ENCODE data around the gene IGF2BP1.

Gene IGF2BP1

DNA sequence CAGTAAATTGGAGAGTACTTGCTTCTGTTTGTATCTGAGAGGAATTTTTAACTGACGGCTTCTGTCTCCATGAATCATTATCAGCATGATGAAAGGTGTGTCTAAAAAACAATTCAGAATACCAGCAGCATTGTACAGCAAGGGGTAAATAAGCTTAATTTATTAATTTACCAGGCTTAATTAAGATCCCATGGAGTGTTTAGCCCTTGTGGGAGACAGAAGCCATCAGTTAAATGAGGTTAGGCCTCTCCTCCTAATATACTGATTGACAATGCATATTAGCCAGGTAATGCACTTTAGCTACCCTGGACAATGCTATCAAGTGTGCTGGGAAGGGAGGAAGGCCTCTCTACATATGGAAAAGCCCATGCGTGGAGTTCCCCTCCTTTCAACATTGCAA, 53.4 kb downstream of the IGF2BP1 start:
- Histone ChIP-seq H3K4me3 (replicated peaks; ENCODE audit: insufficient read depth, low read length) (no peak overlapping the region), H3K27me3 (ENCODE audit: insufficient read depth, poor library complexity, severe bottlenecking) (no peaks in the 10 kb centered on the region), H3K27ac (replicated peaks) (no peak overlapping the region)
- DNase-seq (ENCODE audit: low read depth in 1 of 2, low spot score in 1 of 2), result no peak
- no peak for TF ChIP-seq GABPA (IDR thresholded peaks at IDR 0.05; ENCODE audit: low read depth)
- TF ChIP-seq SPI1 (IDR thresholded peaks at IDR 0.05; ENCODE audit: borderline replicate concordance, low read depth), result no peak
- TF ChIP-seq, protein P1, sequence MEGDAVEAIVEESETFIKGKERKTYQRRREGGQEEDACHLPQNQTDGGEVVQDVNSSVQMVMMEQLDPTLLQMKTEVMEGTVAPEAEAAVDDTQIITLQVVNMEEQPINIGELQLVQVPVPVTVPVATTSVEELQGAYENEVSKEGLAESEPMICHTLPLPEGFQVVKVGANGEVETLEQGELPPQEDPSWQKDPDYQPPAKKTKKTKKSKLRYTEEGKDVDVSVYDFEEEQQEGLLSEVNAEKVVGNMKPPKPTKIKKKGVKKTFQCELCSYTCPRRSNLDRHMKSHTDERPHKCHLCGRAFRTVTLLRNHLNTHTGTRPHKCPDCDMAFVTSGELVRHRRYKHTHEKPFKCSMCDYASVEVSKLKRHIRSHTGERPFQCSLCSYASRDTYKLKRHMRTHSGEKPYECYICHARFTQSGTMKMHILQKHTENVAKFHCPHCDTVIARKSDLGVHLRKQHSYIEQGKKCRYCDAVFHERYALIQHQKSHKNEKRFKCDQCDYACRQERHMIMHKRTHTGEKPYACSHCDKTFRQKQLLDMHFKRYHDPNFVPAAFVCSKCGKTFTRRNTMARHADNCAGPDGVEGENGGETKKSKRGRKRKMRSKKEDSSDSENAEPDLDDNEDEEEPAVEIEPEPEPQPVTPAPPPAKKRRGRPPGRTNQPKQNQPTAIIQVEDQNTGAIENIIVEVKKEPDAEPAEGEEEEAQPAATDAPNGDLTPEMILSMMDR (IDR thresholded peaks at IDR 0.05; ENCODE audit: insufficient read depth, low read length), result no peak
- no peak for TF ChIP-seq REST (IDR thresholded peaks at IDR 0.05; ENCODE audit: insufficient replicate concordance, low read depth)
- TF ChIP-seq POLR2AphosphoS5 (IDR thresholded peaks at IDR 0.05; ENCODE audit: low read depth), result no peak

DNA sequence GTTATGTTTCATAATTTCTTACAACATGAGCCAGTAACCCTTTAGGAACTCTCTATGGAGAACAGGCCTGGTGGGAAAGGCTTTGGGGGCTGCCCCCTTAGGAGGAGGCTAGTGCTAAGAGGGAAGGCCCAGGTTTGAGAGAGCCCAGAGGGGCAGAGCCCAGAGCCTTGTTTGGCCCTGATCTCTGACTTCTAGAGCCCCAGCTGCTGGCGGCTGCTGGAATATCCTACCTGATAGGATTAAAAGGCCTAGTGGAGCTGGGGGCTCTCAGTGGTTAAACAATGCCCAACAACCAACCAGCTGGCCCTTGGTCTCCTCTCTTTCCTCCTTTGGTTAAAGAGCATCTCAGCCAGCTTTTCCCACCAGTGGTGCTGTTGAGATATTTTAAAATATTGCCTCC, 54.1 kb downstream of the IGF2BP1 start:
- Histone ChIP-seq H3K4me3 (replicated peaks; ENCODE audit: insufficient read depth, low read length) (no peak overlapping the region), H3K27ac (replicated peaks) (no peak overlapping the region), H3K27me3 (ENCODE audit: insufficient read depth, poor library complexity, severe bottlenecking) (no peaks in the 10 kb centered on the region)
- no peak for DNase-seq (ENCODE audit: low read depth in 1 of 2, low spot score in 1 of 2)
- no peak for TF ChIP-seq REST (IDR thresholded peaks at IDR 0.05; ENCODE audit: insufficient replicate concordance, low read depth)
- no peak for TF ChIP-seq GABPA (IDR thresholded peaks at IDR 0.05; ENCODE audit: low read depth)
- TF ChIP-seq, protein P1 (IDR thresholded peaks at IDR 0.05; ENCODE audit: insufficient read depth, low read length), result no peak

- H3K27me3 ChIP-seq (ENCODE audit: insufficient read depth, poor library complexity, severe bottlenecking), result no peaks in the 10 kb centered on the region
- no peak for TF ChIP-seq SPI1 (IDR thresholded peaks at IDR 0.05; ENCODE audit: borderline replicate concordance, low read depth)
- TF ChIP-seq POLR2AphosphoS5 (IDR thresholded peaks at IDR 0.05; ENCODE audit: low read depth), result peak; percentile 31; the same call in 1 of the 2 replicates
- H3K27ac ChIP-seq (replicated peaks), result no peak overlapping the region
- DNase-seq (ENCODE audit: low read depth in 1 of 2, low spot score in 1 of 2), result no peak
- H3K4me3 ChIP-seq (replicated peaks; ENCODE audit: insufficient read depth, low read length), result no peak overlapping the region
These were observed 56.1 kb downstream of the IGF2BP1 start for GRCh38 chr17:49053171-49053829.

DNA sequence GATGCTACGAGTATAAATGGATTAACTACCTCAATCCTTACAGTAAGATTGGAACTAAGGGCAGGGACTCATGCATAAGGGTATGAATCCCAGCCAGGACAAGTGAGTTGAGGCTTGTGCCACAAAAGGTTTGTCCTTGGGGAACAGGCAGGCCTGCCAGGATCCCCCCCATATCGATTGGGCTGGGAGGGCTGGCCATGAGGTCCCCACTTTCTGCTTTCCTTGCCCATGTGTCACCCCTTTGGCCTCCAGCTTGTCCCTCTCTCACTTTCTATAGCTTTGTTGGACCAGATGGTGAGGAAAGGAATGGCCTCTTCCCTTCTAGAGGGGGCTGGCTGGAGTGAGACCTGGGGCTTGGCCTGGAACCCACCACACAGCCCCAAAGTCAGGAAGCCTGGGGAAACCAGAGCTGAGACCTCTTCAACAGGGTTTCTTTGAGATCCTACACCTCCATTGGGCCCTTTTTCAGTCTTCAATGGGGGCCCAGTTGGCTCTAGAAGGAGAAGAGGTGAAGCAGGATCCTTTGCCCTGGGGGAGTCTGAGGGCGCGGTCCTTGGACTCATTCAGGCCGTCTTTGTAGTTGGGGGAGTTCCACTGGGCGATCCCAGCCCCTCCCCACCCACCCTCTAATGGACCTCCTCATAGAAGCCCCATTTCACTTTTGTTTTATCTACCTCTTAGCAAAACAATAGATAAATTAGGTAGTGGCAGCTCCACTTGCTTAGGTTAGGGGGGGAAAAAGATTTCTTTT, 57.3 kb downstream of the IGF2BP1 start:
- no peak overlapping the region for H3K4me3 ChIP-seq (replicated peaks; ENCODE audit: insufficient read depth, low read length)
- no peak for DNase-seq (ENCODE audit: low read depth in 1 of 2, low spot score in 1 of 2)
- no peak overlapping the region for H3K27ac ChIP-seq (replicated peaks)
- H3K27me3 ChIP-seq (ENCODE audit: insufficient read depth, poor library complexity, severe bottlenecking), result no peaks in the 10 kb centered on the region
- TF ChIP-seq REST (IDR thresholded peaks at IDR 0.05; ENCODE audit: insufficient replicate concordance, low read depth) (no peak), POLR2AphosphoS5 (IDR thresholded peaks at IDR 0.05; ENCODE audit: low read depth) (no peak), GABPA (IDR thresholded peaks at IDR 0.05; ENCODE audit: low read depth) (no peak), SPI1 (IDR thresholded peaks at IDR 0.05; ENCODE audit: borderline replicate concordance, low read depth) (no peak)
- TF ChIP-seq, protein P1 (IDR thresholded peaks at IDR 0.05; ENCODE audit: insufficient read depth, low read length), result no peak

Measured in HL-60 (cell line).